Endothelial cell of hepatic sinusoid (primary cell): ENCODE measurements around the gene PERP.

ENCODE experiments used
- in situ Hi-C: cut with HindIII; loops from 2 replicates; pipeline ENCODE4 v1.10.0; 2017; ENCODE audit warnings: low sequenced_read_pairs

Gene PERP

GRCh38 chr6:138063726-138064125, 43.5 kb downstream of the PERP start:
- in situ Hi-C loops: no loop called here

- in situ Hi-C loops: no loop called here
Measured at GRCh38 chr6:138054982-138055381, 52.2 kb downstream of the PERP start.

- in situ Hi-C loops: no loop called here
Measured at GRCh38 chr6:138052783-138053182, 54.4 kb downstream of the PERP start.

- in situ Hi-C loops: no loop called here
Measured at GRCh38 chr6:138044972-138045371, 62.2 kb downstream of the PERP start.

- in situ Hi-C loops: no loop called here
Measured at GRCh38 chr6:138044458-138044857, 62.8 kb downstream of the PERP start.
